H4 (cell line): ENCODE data around the gene CDKL1. TPM values are rescaled to one million over a fixed set of nuclear protein-coding genes. Genes with fewer than 3 reads are reported as not detected.
"Not testable (repeated sequence)": the region's sequence is repeated elsewhere in the genome, so short reads cannot be mapped to it uniquely, and the experiment has no call there.

ENCODE experiments used
- DNase-seq: peaks from one replicate; pipeline ENCODE4 v3.0.0-alpha.2; 2015; ENCODE audit warnings: low spot score
- total RNA-seq: library from RNA; depleted of rRNA; stranded (reverse); fragments of >200 nt; shearing (Covaris generic); gene quantifications from 2 replicates; pipeline ENCODE4 v1.2.3, GENCODE V29; 2014

CDKL1 gene
- total RNA-seq, 1 experiment from 2014 or later: 4.9 TPM

GRCh38 chr14:50357753-50358395 lies 38.8 kb downstream of the CDKL1 start:
- DNase-seq: no peak

- no peak for DNase-seq
Observed at GRCh38 chr14:50357124-50357523, 39.6 kb downstream of the CDKL1 start.

GRCh38 chr14:50356283-50356682 lies 40.4 kb downstream of the CDKL1 start:
- not testable (repeated sequence) for DNase-seq

GRCh38 chr14:50355692-50356091 lies 41.0 kb downstream of the CDKL1 start:
- no peak for DNase-seq

GRCh38 chr14:50354527-50354926 lies 42.2 kb downstream of the CDKL1 start:
- no peak for DNase-seq

- DNase-seq: no peak
Observed at GRCh38 chr14:50353126-50353525, 43.6 kb downstream of the CDKL1 start.

- DNase-seq: no peak
Observed at GRCh38 chr14:50352584-50352983, 44.1 kb downstream of the CDKL1 start.

- DNase-seq: no peak
Observed at GRCh38 chr14:50350975-50351374, 45.7 kb downstream of the CDKL1 start.

GRCh38 chr14:50348933-50349332 lies 47.7 kb downstream of the CDKL1 start:
- no peak for DNase-seq

GRCh38 chr14:50347521-50347920 lies 49.2 kb downstream of the CDKL1 start:
- DNase-seq: peak; percentile 56

- no peak for DNase-seq
Observed at GRCh38 chr14:50345846-50346422, 50.7 kb downstream of the CDKL1 start.

- no peak for DNase-seq
Observed at GRCh38 chr14:50344876-50345563, 51.7 kb downstream of the CDKL1 start.

GRCh38 chr14:50344116-50344775 lies 52.4 kb downstream of the CDKL1 start:
- no peak for DNase-seq

GRCh38 chr14:50343434-50343833 lies 53.2 kb downstream of the CDKL1 start:
- DNase-seq: no peak

GRCh38 chr14:50342221-50343078 lies 54.2 kb downstream of the CDKL1 start:
- peak; percentile 73 for DNase-seq

GRCh38 chr14:50340963-50341362 lies 55.7 kb downstream of the CDKL1 start:
- DNase-seq: no peak

GRCh38 chr14:50340045-50340444 lies 56.6 kb downstream of the CDKL1 start:
- DNase-seq: no peak

GRCh38 chr14:50339178-50339804 lies 57.4 kb downstream of the CDKL1 start:
- no peak for DNase-seq

- DNase-seq: no peak
Observed at GRCh38 chr14:50338587-50338986, 58.1 kb downstream of the CDKL1 start.

- no peak for DNase-seq
Observed at GRCh38 chr14:50335989-50336824, 60.5 kb downstream of the CDKL1 start.
